Endometrial microvascular endothelial cells (primary cell): ENCODE data around the gene STAG1. TPM values are rescaled to one million over a fixed set of nuclear protein-coding genes. Genes with fewer than 3 reads are reported as not detected.
"Not testable (repeated sequence)": the region's sequence is repeated elsewhere in the genome, so short reads cannot be mapped to it uniquely, and the experiment has no call there.

Experiments
- in situ Hi-C: cut with HindIII; loops from 2 replicates; pipeline ENCODE4 v1.10.0; 2017; ENCODE audit warnings: low sequenced_read_pairs, low pct_unique_long_range_greater_than_20kb; ENCODE audit errors: inconsistent ontology term
- total RNA-seq: library from RNA; depleted of rRNA; stranded (reverse); fragments of >200 nt; gene quantifications from one replicate; pipeline ENCODE4 v1.2.3, GENCODE V29; 2015; ENCODE audit errors: inconsistent ontology term

The STAG1 gene
- total RNA-seq, 1 donor from 2014 or later = 26.3 TPM

- in situ Hi-C loops = no loop called here
Observed at GRCh38 chr3:136390574-136390973, 361.6 kb downstream of the STAG1 start.

GRCh38 chr3:136387031-136387430, 365.1 kb downstream of the STAG1 start:
- in situ Hi-C loops = no loop called here

- in situ Hi-C loops = no loop called here
Observed at GRCh38 chr3:136385457-136385856, 366.7 kb downstream of the STAG1 start.

GRCh38 chr3:136381051-136381450, 371.1 kb downstream of the STAG1 start:
- in situ Hi-C loops = no loop called here

GRCh38 chr3:136380530-136380929, 371.6 kb downstream of the STAG1 start:
- in situ Hi-C loops = no loop called here

GRCh38 chr3:136378011-136378410, 374.2 kb downstream of the STAG1 start:
- in situ Hi-C loops = no loop called here

- in situ Hi-C loops = no loop called here
Observed at GRCh38 chr3:136377508-136377907, 374.7 kb downstream of the STAG1 start.

GRCh38 chr3:136375800-136376199, 376.4 kb downstream of the STAG1 start:
- in situ Hi-C loops = not testable (repeated sequence)

GRCh38 chr3:136366289-136366688, 385.9 kb downstream of the STAG1 start:
- in situ Hi-C loops = no loop called here

- in situ Hi-C loops = no loop called here
Observed at GRCh38 chr3:136353461-136353860, 398.7 kb downstream of the STAG1 start.

- in situ Hi-C loops = no loop called here
Observed at GRCh38 chr3:136351905-136352304, 400.3 kb downstream of the STAG1 start.

- in situ Hi-C loops = no loop called here
Observed at GRCh38 chr3:136351351-136351750, 400.8 kb downstream of the STAG1 start.

- in situ Hi-C loops = no loop called here
Observed at GRCh38 chr3:136350557-136350956, 401.6 kb downstream of the STAG1 start.

GRCh38 chr3:136350132-136350531, 402.0 kb downstream of the STAG1 start:
- in situ Hi-C loops = no loop called here

- in situ Hi-C loops = no loop called here
Observed at GRCh38 chr3:136346486-136346885, 405.7 kb downstream of the STAG1 start.

GRCh38 chr3:136343873-136344555, 408.2 kb downstream of the STAG1 start:
- in situ Hi-C loops = no loop called here

GRCh38 chr3:136343446-136343845, 408.7 kb downstream of the STAG1 start:
- in situ Hi-C loops = no loop called here

- in situ Hi-C loops = no loop called here
Observed at GRCh38 chr3:136336329-136337100, 415.7 kb downstream of the STAG1 start.

GRCh38 chr3:136334726-136335125, 417.5 kb downstream of the STAG1 start:
- in situ Hi-C loops = not testable (repeated sequence)

- in situ Hi-C loops = no loop called here
Observed at GRCh38 chr3:136334209-136334608, 418.0 kb downstream of the STAG1 start.
